Upper lobe of left lung (tissue), 4 donors: ENCODE results near the gene CSH2.
"Not testable (repeated sequence)": the region's sequence is repeated elsewhere in the genome, so short reads cannot be mapped to it uniquely, and the experiment has no call there.

ENCODE experiments used
- POLR2A ChIP-seq, 4 donors: fragments of 450-650 bp; IDR thresholded peaks; one replicate each; pipeline ENCODE4 v1.5.1; 2016 to 2017; ENCODE audit warnings: antibody characterized with exemption in 4 of 4, mild to moderate bottlenecking in 2 of 4
- POLR2AphosphoS5 ChIP-seq, 2 donors: sonication (generic); formaldehyde crosslinking; IDR thresholded peaks; one replicate each; pipeline ENCODE4 v1.5.1; 2017; ENCODE audit warnings: antibody characterized with exemption in 2 of 2
- TF ChIP-seq, protein P1 (sequence below), 6 experiments: fragments of 450-650 bp in 4 of 6; fragments of 200-600 bp in 2 of 6; sonication (generic) in 2 of 6; IDR thresholded peaks; one replicate each; pipeline ENCODE4 v1.5.1; 2016 to 2019; ENCODE audit warnings: antibody characterized with exemption in 6 of 6

DNA sequence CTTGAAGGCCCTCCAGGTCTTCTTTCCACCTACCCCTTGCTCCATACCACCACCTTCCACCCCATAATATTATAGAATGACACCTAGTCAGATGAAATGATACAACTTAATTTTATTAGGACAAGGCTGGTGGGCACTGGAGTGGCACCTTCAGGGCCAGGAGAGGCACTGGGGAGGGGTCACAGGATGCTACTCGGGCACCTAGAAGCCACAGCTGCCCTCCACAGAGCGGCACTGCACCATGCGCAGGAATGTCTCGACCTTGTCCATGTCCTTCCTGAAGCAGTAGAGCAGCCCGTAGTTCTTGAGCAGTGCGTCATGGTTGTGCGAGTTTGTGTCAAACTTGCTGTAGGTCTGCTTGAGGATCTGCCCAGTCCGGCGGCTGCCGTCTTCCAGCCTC, 21.3 kb upstream of the CSH2 start:
- TF ChIP-seq, protein P1, sequence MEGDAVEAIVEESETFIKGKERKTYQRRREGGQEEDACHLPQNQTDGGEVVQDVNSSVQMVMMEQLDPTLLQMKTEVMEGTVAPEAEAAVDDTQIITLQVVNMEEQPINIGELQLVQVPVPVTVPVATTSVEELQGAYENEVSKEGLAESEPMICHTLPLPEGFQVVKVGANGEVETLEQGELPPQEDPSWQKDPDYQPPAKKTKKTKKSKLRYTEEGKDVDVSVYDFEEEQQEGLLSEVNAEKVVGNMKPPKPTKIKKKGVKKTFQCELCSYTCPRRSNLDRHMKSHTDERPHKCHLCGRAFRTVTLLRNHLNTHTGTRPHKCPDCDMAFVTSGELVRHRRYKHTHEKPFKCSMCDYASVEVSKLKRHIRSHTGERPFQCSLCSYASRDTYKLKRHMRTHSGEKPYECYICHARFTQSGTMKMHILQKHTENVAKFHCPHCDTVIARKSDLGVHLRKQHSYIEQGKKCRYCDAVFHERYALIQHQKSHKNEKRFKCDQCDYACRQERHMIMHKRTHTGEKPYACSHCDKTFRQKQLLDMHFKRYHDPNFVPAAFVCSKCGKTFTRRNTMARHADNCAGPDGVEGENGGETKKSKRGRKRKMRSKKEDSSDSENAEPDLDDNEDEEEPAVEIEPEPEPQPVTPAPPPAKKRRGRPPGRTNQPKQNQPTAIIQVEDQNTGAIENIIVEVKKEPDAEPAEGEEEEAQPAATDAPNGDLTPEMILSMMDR (IDR thresholded peaks at IDR 0.05): not testable (repeated sequence)
- TF ChIP-seq POLR2AphosphoS5, POLR2A (IDR thresholded peaks at IDR 0.05): not testable (repeated sequence)
